MM.1S (cell line): ENCODE results near the gene KMT5C.

ENCODE experiments used
- EZH2 ChIP-seq: fragments of 300-600 bp; sonication (generic); optimal IDR thresholded peaks from 2 replicates; pipeline ENCODE3; 2017; ENCODE audit warnings: low read depth, mild to moderate bottlenecking, antibody characterized with exemption, low read length, mixed read lengths
- TF ChIP-seq, protein P1 (sequence below): fragments of 300-600 bp; sonication (generic); IDR thresholded peaks from 2 replicates; pipeline ENCODE4 v1.5.1; 2016; ENCODE audit warnings: antibody characterized with exemption, low read length, mixed read lengths

DNA sequence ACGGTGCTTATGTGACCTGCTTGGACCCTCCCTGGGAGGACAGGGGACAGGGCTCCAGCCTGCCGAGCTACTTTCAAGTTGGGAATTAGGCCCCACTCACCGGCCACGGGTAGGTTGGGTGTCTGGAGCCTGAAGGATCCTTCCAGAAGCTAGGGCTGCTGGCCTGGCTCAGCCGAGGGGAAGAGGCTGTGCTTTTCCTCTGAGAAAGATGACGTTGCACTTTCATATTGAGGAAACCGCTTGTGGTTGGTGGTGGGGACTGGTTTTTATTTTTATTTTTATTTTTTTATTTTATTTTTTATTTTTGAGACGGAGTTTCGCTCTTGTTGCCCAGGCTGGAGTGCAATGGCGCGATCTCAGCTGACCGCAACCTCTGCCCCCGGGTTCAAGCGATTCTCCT lies 14.5 kb upstream of the KMT5C start, which contains the start of gene TMEM150B:
- no peak for TF ChIP-seq EZH2
- TF ChIP-seq, protein P1, sequence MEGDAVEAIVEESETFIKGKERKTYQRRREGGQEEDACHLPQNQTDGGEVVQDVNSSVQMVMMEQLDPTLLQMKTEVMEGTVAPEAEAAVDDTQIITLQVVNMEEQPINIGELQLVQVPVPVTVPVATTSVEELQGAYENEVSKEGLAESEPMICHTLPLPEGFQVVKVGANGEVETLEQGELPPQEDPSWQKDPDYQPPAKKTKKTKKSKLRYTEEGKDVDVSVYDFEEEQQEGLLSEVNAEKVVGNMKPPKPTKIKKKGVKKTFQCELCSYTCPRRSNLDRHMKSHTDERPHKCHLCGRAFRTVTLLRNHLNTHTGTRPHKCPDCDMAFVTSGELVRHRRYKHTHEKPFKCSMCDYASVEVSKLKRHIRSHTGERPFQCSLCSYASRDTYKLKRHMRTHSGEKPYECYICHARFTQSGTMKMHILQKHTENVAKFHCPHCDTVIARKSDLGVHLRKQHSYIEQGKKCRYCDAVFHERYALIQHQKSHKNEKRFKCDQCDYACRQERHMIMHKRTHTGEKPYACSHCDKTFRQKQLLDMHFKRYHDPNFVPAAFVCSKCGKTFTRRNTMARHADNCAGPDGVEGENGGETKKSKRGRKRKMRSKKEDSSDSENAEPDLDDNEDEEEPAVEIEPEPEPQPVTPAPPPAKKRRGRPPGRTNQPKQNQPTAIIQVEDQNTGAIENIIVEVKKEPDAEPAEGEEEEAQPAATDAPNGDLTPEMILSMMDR, result no peak
